GM18858 (cell line): ENCODE data around the gene C20orf141.
"Not testable (repeated sequence)": the region's sequence is repeated elsewhere in the genome, so short reads cannot be mapped to it uniquely, and the experiment has no call there.

Experiments used
- ATAC-seq: cut with Tn5 transposase; IDR thresholded peaks from one replicate; pipeline ENCODE4 v1.9.1; 2021; ENCODE audit not compliant: unreplicated experiment

The C20orf141 gene

GRCh38 chr20:2820084-2820895 lies 5.5 kb downstream of the C20orf141 start:
- no peak for ATAC-seq

- ATAC-seq, result no peak
Observed at GRCh38 chr20:2820896-2821869, 6.4 kb downstream of the C20orf141 start.

- no peak for ATAC-seq
Observed at GRCh38 chr20:2822073-2822472, 7.3 kb downstream of the C20orf141 start.

- no peak for ATAC-seq
Observed at GRCh38 chr20:2825761-2826160, 11.0 kb downstream of the C20orf141 start.

- ATAC-seq, result no peak
Observed at GRCh38 chr20:2826655-2827054, 11.9 kb downstream of the C20orf141 start.

- no peak for ATAC-seq
Observed at GRCh38 chr20:2829376-2829775, 14.6 kb downstream of the C20orf141 start.

- ATAC-seq, result not testable (repeated sequence)
Observed at GRCh38 chr20:2831206-2831605, 16.4 kb downstream of the C20orf141 start.

- ATAC-seq, result no peak
Observed at GRCh38 chr20:2833761-2834160, 19.0 kb downstream of the C20orf141 start.

GRCh38 chr20:2834401-2835110 lies 19.8 kb downstream of the C20orf141 start:
- ATAC-seq, result no peak

- ATAC-seq, result no peak
Observed at GRCh38 chr20:2835331-2835796, 20.6 kb downstream of the C20orf141 start.

- ATAC-seq, result no peak
Observed at GRCh38 chr20:2836035-2836434, 21.2 kb downstream of the C20orf141 start.

- no peak for ATAC-seq
Observed at GRCh38 chr20:2837221-2837960, 22.6 kb downstream of the C20orf141 start.

GRCh38 chr20:2838170-2838797 lies 23.5 kb downstream of the C20orf141 start:
- ATAC-seq, result no peak

GRCh38 chr20:2838847-2839671 lies 24.3 kb downstream of the C20orf141 start:
- no peak for ATAC-seq

GRCh38 chr20:2839732-2840137 lies 24.9 kb downstream of the C20orf141 start:
- ATAC-seq, result no peak

GRCh38 chr20:2840138-2840966 lies 25.6 kb downstream of the C20orf141 start, which contains the start of the genes PCED1A and VPS16:
PCED1A (minus strand) TSS chr20:2840655; CDS start chr20:2839912, 743 bp downstream.
VPS16 (plus strand) TSS chr20:2840745; CDS start chr20:2840775, 30 bp downstream.
- peak; percentile 91 for ATAC-seq

GRCh38 chr20:2840967-2841531 lies 26.3 kb downstream of the C20orf141 start:
- ATAC-seq, result peak; percentile 14

- no peak for ATAC-seq
Observed at GRCh38 chr20:2845607-2846006, 30.8 kb downstream of the C20orf141 start.
